ENCODE measurements around the gene NATD1. TPM values are rescaled to one million over a fixed set of nuclear protein-coding genes. Genes with fewer than 3 reads are reported as not detected.

NATD1 gene
- total RNA-seq, 4 donors from 2014 or later, result 12.3 to 26.2 (median 18.1) TPM

DNA sequence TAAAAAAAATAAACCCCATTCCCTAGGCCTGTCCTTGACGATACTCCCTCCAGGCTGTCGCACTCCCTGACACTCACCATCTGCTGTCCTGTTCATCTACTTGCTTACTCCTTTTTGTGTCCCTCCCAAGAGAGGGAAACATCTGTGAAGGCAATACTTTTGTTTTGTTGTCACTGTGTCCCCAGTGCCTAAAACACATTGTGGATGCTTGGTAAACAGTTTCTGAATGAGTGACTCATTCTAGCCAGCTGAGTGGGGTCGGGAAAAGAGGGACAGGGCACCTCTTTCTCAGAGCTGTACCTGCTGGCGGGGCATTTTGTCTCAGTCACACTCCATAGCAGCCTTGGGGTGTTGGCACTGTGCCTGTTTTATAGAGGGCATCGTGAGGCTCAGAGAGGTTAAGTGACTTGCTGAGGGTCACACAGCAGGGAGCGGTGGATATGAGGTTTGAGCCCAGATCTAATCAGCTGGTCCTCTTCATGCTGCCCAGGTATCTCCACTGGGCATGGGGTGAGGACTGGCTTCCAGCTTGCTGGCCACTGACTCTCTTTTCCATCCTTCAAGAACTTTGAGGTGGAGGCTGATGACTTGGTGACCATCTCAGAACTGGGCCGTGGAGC is 46.9 kb upstream of the NATD1 start:
- TF ChIP-seq EP300 (IDR thresholded peaks at IDR 0.05), result no peak
- no peak for TF ChIP-seq POLR2A (IDR thresholded peaks at IDR 0.05; ENCODE audit: low read depth)
- TF ChIP-seq, protein P1, sequence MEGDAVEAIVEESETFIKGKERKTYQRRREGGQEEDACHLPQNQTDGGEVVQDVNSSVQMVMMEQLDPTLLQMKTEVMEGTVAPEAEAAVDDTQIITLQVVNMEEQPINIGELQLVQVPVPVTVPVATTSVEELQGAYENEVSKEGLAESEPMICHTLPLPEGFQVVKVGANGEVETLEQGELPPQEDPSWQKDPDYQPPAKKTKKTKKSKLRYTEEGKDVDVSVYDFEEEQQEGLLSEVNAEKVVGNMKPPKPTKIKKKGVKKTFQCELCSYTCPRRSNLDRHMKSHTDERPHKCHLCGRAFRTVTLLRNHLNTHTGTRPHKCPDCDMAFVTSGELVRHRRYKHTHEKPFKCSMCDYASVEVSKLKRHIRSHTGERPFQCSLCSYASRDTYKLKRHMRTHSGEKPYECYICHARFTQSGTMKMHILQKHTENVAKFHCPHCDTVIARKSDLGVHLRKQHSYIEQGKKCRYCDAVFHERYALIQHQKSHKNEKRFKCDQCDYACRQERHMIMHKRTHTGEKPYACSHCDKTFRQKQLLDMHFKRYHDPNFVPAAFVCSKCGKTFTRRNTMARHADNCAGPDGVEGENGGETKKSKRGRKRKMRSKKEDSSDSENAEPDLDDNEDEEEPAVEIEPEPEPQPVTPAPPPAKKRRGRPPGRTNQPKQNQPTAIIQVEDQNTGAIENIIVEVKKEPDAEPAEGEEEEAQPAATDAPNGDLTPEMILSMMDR (IDR thresholded peaks at IDR 0.05), result no peak
- TF ChIP-seq POLR2AphosphoS5 (IDR thresholded peaks at IDR 0.05), result no peak
- Histone ChIP-seq H3K4me1 (peaks cover 19 to 29% (median 25%) of the 10 kb centered on the region in 4 donors), H3K27me3 (no peaks in the 10 kb centered on the region), H3K36me3 (peaks cover 30 to 71% (median 67%) of the 10 kb centered on the region in 4 donors), H3K4me3 (no peak overlapping the region), H3K9me3 (no peaks in the 10 kb centered on the region), H3K27ac (replicated peaks in 1 of 4) (no peak overlapping the region)
- intact Hi-C loops (cut with DNase I), result no loop called here
- WGBS, result 49% methylated on average over 7 of the region's 7 CpGs
- DNase-seq (ENCODE audit: extremely low spot score), result no peak

DNA sequence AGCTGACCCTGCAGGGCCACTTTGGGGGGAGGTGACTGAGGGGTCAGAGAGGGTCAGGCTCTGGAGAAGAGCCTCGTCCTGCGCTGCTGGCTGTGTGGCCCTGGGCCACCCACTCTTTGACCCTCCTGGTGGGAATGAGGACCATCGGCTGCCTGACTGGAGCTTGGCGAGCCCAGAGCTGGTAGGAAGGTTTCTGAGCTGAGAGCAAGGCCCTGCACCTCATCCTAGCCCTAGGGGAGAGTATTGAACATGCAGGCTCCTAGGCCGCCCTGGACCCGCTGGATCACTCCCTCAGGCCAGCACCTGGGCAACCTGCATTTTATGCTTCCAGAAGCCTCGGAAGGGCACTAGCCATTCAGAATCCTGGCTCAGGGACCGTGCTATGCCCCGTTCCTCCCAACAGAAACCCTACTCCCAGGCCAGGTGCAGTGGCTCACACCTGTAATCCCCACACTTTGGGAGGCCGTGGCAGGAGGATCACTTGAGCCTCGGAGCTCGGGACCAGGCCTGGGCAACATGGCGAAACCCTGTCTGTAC is 45.8 kb upstream of the NATD1 start:
- intact Hi-C loops (cut with DNase I), result no loop called here
- no peaks in the 10 kb centered on the region for H3K27me3 ChIP-seq
- DNase-seq (ENCODE audit: extremely low spot score), result no peak
- WGBS, result 60% methylated on average over 12 of the region's 13 CpGs
- H3K4me1 ChIP-seq, result peaks cover 23 to 39% (median 33%) of the 10 kb centered on the region in 4 donors
- TF ChIP-seq POLR2AphosphoS5 (IDR thresholded peaks at IDR 0.05) (no peak), POLR2A (IDR thresholded peaks at IDR 0.05; ENCODE audit: low read depth) (no peak), EP300 (IDR thresholded peaks at IDR 0.05) (no peak)
- TF ChIP-seq, protein P1 (IDR thresholded peaks at IDR 0.05), result no peak
- no peaks in the 10 kb centered on the region for H3K9me3 ChIP-seq
- no peak overlapping the region for H3K4me3 ChIP-seq
- peaks cover 29 to 61% (median 59%) of the 10 kb centered on the region in 4 donors for H3K36me3 ChIP-seq
- H3K27ac ChIP-seq (replicated peaks in 1 of 4), result no peak overlapping the region

DNA sequence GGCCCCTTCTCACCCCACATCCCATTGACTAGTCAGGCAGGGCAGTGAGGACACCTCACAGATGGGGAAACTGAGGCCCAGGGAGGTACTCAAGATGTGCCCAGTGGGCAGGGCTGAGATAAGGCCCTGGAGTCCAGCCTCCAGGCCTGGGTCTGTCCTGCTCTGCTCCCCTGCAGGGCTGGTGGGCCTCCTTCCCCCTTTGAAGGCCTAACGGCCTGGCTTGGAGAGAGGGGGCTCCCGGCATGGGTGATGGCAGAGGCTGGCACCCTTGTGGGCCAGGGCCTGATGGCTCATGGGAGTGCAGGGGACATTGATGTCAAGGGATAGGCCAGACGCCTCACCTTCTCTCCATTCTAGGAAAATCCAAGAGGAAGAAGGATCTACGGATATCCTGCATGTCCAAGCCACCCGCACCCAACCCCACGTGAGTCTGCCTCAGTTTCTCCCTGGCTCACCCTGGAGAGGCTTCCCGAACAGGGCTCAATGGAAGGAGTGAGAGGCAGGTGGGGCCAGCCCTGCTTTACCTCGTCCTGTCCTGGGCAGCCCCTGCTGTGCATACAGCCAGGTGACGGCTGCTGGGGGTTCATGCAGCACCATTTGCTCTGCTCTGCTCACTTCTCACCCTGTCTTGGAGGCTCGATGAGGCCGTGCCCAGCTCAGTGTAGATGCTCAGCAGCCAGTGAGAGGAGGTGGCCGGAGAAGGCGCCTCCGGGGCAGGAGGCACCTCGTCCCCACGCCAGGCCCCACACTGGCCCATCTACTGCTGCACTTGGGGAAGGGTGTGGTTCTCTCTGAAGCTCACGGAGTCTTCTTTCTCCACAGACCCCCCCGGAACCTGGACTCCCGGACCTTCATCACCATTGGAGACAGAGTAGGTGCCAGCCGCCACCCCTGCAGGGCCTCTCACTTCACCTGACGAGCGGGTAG is 45.1 kb upstream of the NATD1 start:
- DNase-seq (ENCODE audit: extremely low spot score), result no peak
- H3K36me3 ChIP-seq, result peaks cover 21 to 54% (median 52%) of the 10 kb centered on the region in 4 donors
- peaks cover 23 to 47% (median 33%) of the 10 kb centered on the region in 4 donors for H3K4me1 ChIP-seq
- 72% methylated on average over 21 of the region's 22 CpGs for WGBS
- intact Hi-C loops (cut with DNase I), result no loop called here
- no peak overlapping the region for H3K4me3 ChIP-seq
- no peaks in the 10 kb centered on the region for H3K27me3 ChIP-seq
- no peaks in the 10 kb centered on the region for H3K9me3 ChIP-seq
- TF ChIP-seq POLR2AphosphoS5 (IDR thresholded peaks at IDR 0.05), result no peak
- no peak for TF ChIP-seq POLR2A (IDR thresholded peaks at IDR 0.05; ENCODE audit: low read depth)
- TF ChIP-seq EP300 (IDR thresholded peaks at IDR 0.05), result no peak
- TF ChIP-seq, protein P1 (IDR thresholded peaks at IDR 0.05), result no peak
- no peak overlapping the region for H3K27ac ChIP-seq (replicated peaks in 1 of 4)

DNA sequence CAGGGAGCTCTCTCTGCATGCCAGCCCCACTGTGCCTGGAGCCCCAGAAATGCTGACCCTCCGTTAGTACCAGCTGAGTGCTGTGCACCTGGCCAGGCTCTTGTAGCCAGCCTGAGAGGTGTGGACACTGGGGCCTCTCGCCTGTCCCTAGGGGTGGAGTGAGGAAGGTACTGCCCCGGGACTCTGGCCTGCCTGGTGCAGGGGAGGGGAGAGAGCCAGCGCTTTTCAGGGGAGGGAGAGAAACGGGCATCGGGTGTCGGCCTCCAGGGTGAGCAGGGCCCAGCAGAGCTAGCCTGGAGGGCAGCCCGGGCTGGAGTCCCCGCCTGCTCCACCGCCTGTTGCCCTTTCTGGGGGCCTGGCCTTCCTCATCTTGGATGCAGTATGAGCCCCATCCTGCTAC is 44.4 kb upstream of the NATD1 start:
- no peaks in the 10 kb centered on the region for H3K27me3 ChIP-seq
- peaks cover 23 to 52% (median 33%) of the 10 kb centered on the region in 4 donors for H3K4me1 ChIP-seq
- H3K4me3 ChIP-seq, result no peak overlapping the region
- peaks cover 21 to 52% (median 45%) of the 10 kb centered on the region in 4 donors for H3K36me3 ChIP-seq
- H3K9me3 ChIP-seq, result no peaks in the 10 kb centered on the region
- no peak for DNase-seq (ENCODE audit: extremely low spot score)
- 55% methylated on average over 7 of the region's 10 CpGs for WGBS
- H3K27ac ChIP-seq (replicated peaks in 1 of 4), result no peak overlapping the region
- intact Hi-C loops (cut with DNase I), result no loop called here
- TF ChIP-seq POLR2A (IDR thresholded peaks at IDR 0.05; ENCODE audit: low read depth), result no peak
- TF ChIP-seq EP300 (IDR thresholded peaks at IDR 0.05), result no peak
- TF ChIP-seq, protein P1 (IDR thresholded peaks at IDR 0.05), result no peak
- no peak for TF ChIP-seq POLR2AphosphoS5 (IDR thresholded peaks at IDR 0.05)
